T-helper 9 cell (primary cell): ENCODE results near the gene CETN2.
"Not testable (repeated sequence)": the region's sequence is repeated elsewhere in the genome, so short reads cannot be mapped to it uniquely, and the experiment has no call there.

Experiments used
- DNase-seq: peaks from one replicate; pipeline ENCODE4 v3.0.0-alpha.2; 2020
- total RNA-seq, 2 donors: gene quantifications; one replicate each; lab custom pipeline; 2026; lab: John Stamatoyannopoulos, UW

Gene CETN2
- 5.8 to 11.5 reads per million in 2 donors for total RNA-seq

- peak; percentile 85 for DNase-seq
These were observed at the start of gene CETN2, which contains the start of gene NSDHL for GRCh38 chrX:152830312-152831305. Gene CETN2, minus strand, starts transcription at chrX:152830757. Its CDS starts 47 bp downstream, at chrX:152830710. Gene NSDHL, plus strand, starts transcription at chrX:152831063. Its CDS starts 15,262 bp downstream, at chrX:152846325.

- no peak for DNase-seq
These were observed 48.6 kb upstream of the CETN2 start for GRCh38 chrX:152878976-152879755.

- no peak for DNase-seq
These were observed 46.6 kb upstream of the CETN2 start for GRCh38 chrX:152876931-152877840.

- DNase-seq, result no peak
These were observed 42.8 kb upstream of the CETN2 start for GRCh38 chrX:152873361-152873760.

GRCh38 chrX:152872522-152872921 is 42.0 kb upstream of the CETN2 start:
- DNase-seq, result no peak

- no peak for DNase-seq
These were observed 40.7 kb upstream of the CETN2 start for GRCh38 chrX:152871260-152871659.

- DNase-seq, result no peak
These were observed 39.4 kb upstream of the CETN2 start for GRCh38 chrX:152869972-152870371.

GRCh38 chrX:152866386-152866785 is 35.8 kb upstream of the CETN2 start:
- DNase-seq, result no peak

- DNase-seq, result no peak
These were observed 34.8 kb upstream of the CETN2 start for GRCh38 chrX:152865232-152865920.

GRCh38 chrX:152861826-152862225 is 31.3 kb upstream of the CETN2 start:
- DNase-seq, result no peak

GRCh38 chrX:152861116-152861515 is 30.6 kb upstream of the CETN2 start:
- DNase-seq, result no peak

- DNase-seq, result no peak
These were observed 23.4 kb upstream of the CETN2 start for GRCh38 chrX:152853986-152854385.

- DNase-seq, result no peak
These were observed 19.9 kb upstream of the CETN2 start for GRCh38 chrX:152850465-152850864.

GRCh38 chrX:152847281-152847680 is 16.7 kb upstream of the CETN2 start:
- no peak for DNase-seq

GRCh38 chrX:152845618-152846240 is 15.2 kb upstream of the CETN2 start:
- no peak for DNase-seq

- DNase-seq, result no peak
These were observed 13.7 kb upstream of the CETN2 start for GRCh38 chrX:152844256-152844655.

- no peak for DNase-seq
These were observed 13.3 kb upstream of the CETN2 start for GRCh38 chrX:152843852-152844251.

GRCh38 chrX:152842772-152843338 is 12.3 kb upstream of the CETN2 start:
- no peak for DNase-seq

GRCh38 chrX:152835470-152835869 is 4.9 kb upstream of the CETN2 start:
- DNase-seq, result not testable (repeated sequence)

- no peak for DNase-seq
These were observed 2.8 kb upstream of the CETN2 start for GRCh38 chrX:152833378-152833777.

GRCh38 chrX:152832520-152832919 is 2.0 kb upstream of the CETN2 start:
- DNase-seq, result no peak
